Neural progenitor cell (in vitro differentiated cells): ENCODE data around the gene GPR31. TPM values are rescaled to one million over a fixed set of nuclear protein-coding genes. Genes with fewer than 3 reads are reported as not detected.
"Not testable (repeated sequence)": the region's sequence is repeated elsewhere in the genome, so short reads cannot be mapped to it uniquely, and the experiment has no call there.

Experiments
- DNase-seq: peaks from one replicate; pipeline ENCODE4 v3.0.0-alpha.2; 2016; ENCODE audit warnings: low spot score
- H2AFZ ChIP-seq: fragments of 200-600 bp; sonication (generic); replicated peaks from 2 replicates; pipeline ENCODE4 v1.6.1; 2016; ENCODE audit warnings: antibody characterized with exemption
- H3F3A ChIP-seq: fragments of 200-600 bp; sonication (generic); 2 replicates; pipeline ENCODE4 v1.6.1; 2016; ENCODE audit warnings: antibody characterized with exemption, low read depth
- H3K27ac ChIP-seq: fragments of 200-600 bp; sonication (generic); 2 replicates; pipeline ENCODE4 v1.5.1; 2016; ENCODE audit warnings: mild to moderate bottlenecking
- H3K27me3 ChIP-seq: fragments of 200-600 bp; sonication (generic); 2 replicates; pipeline ENCODE4 v1.6.1; 2016; ENCODE audit warnings: mild to moderate bottlenecking, moderate library complexity
- H3K36me3 ChIP-seq: fragments of 200-600 bp; sonication (generic); 2 replicates; pipeline ENCODE4 v1.5.1; 2016
- H3K4me1 ChIP-seq: fragments of 200-600 bp; sonication (generic); 2 replicates; pipeline ENCODE4 v1.6.1; 2016; ENCODE audit warnings: mixed run types
- H3K4me2 ChIP-seq: fragments of 200-600 bp; sonication (generic); 2 replicates; pipeline ENCODE4 v1.6.1; 2016
- H3K4me3 ChIP-seq: fragments of 200-600 bp; sonication (generic); 2 replicates; pipeline ENCODE4 v1.5.1; 2016
- H3K79me2 ChIP-seq: fragments of 200-600 bp; sonication (generic); 2 replicates; pipeline ENCODE4 v1.6.1; 2016; ENCODE audit warnings: low read depth
- H3K9ac ChIP-seq: fragments of 200-600 bp; sonication (generic); 2 replicates; pipeline ENCODE4 v1.6.1; 2016
- H3K9me3 ChIP-seq: fragments of 200-600 bp; sonication (generic); 2 replicates; pipeline ENCODE4 v1.5.1; 2016; ENCODE audit warnings: low read depth
- H4K20me1 ChIP-seq: fragments of 200-600 bp; sonication (generic); 2 replicates; pipeline ENCODE4 v1.6.1; 2016; ENCODE audit warnings: low read depth
- H3K27ac Mint-ChIP-seq: 3 replicates; pipeline ENCODE4 v1.8.0; 2021; ENCODE audit warnings: mixed read lengths
- H3K27me3 Mint-ChIP-seq: 2 replicates; pipeline ENCODE4 v1.8.0; 2022; ENCODE audit warnings: low read depth, mild to moderate bottlenecking, inconsistent platforms, moderate library complexity, mixed read lengths; ENCODE audit not compliant: insufficient read depth
- H3K36me3 Mint-ChIP-seq: 3 replicates; pipeline ENCODE4 v1.8.0; 2021; ENCODE audit warnings: mixed read lengths
- H3K4me1 Mint-ChIP-seq: 3 replicates; pipeline ENCODE4 v1.8.0; 2021; ENCODE audit warnings: mixed read lengths
- H3K4me3 Mint-ChIP-seq: 3 replicates; pipeline ENCODE4 v1.8.0; 2021; ENCODE audit warnings: mild to moderate bottlenecking, moderate library complexity, mixed read lengths
- H3K9me3 Mint-ChIP-seq: 3 replicates; pipeline ENCODE4 v1.8.0; 2020; ENCODE audit warnings: mixed read lengths
- EZH2 ChIP-seq: fragments of 200-600 bp; sonication (generic); IDR thresholded peaks from 2 replicates; pipeline ENCODE4 v1.6.1; 2017; ENCODE audit warnings: antibody characterized with exemption, mild to moderate bottlenecking, moderate library complexity
- EZH2phosphoT487 ChIP-seq: fragments of 200-600 bp; sonication (generic); IDR thresholded peaks from 2 replicates; pipeline ENCODE4 v1.6.1; 2017; ENCODE audit warnings: antibody characterized with exemption
- total RNA-seq: library from RNA; depleted of rRNA; stranded (reverse); fragments of >200 nt; gene quantifications from 2 replicates; pipeline ENCODE4 v1.2.3, GENCODE V29; 2015; ENCODE audit warnings: low replicate concordance

GPR31 gene
- total RNA-seq, 1 donor from 2014 or later: not detected

- Mint-ChIP-seq H3K4me1 (peaks cover 4% of the 10 kb centered on the region), H3K27me3 (peaks cover 4% of the 10 kb centered on the region), H3K36me3 (no peaks in the 10 kb centered on the region), H3K27ac (no peak overlapping the region), H3K4me3 (no peak overlapping the region), H3K9me3 (no peaks in the 10 kb centered on the region)
- H3K9me3 ChIP-seq: no peaks in the 10 kb centered on the region
- no peaks in the 10 kb centered on the region for H3K27me3 ChIP-seq
- no peaks in the 10 kb centered on the region for H3F3A ChIP-seq
- H3K4me3 ChIP-seq: no peak overlapping the region
- no peak overlapping the region for H2AFZ ChIP-seq
- H3K36me3 ChIP-seq: no peaks in the 10 kb centered on the region
- no peak overlapping the region for H3K4me2 ChIP-seq
- H3K27ac ChIP-seq: no peak overlapping the region
- no peaks in the 10 kb centered on the region for H3K79me2 ChIP-seq
- TF ChIP-seq EZH2 (no peak), EZH2phosphoT487 (no peak)
- H4K20me1 ChIP-seq: no peaks in the 10 kb centered on the region
- H3K9ac ChIP-seq: no peak overlapping the region
- DNase-seq: no peak
- no peaks in the 10 kb centered on the region for H3K4me1 ChIP-seq
These were observed 43.0 kb upstream of the GPR31 start for GRCh38 chr6:167200806-167201205.

- H3K27me3 Mint-ChIP-seq, H3K9me3 ChIP-seq, H3K36me3 Mint-ChIP-seq, DNase-seq, H3K27ac ChIP-seq, H4K20me1 ChIP-seq, H3F3A ChIP-seq, H2AFZ ChIP-seq, H3K4me1 Mint-ChIP-seq, H3K36me3 ChIP-seq, H3K27ac Mint-ChIP-seq, H3K4me3 Mint-ChIP-seq, H3K4me2 ChIP-seq, H3K9me3 Mint-ChIP-seq, H3K27me3 ChIP-seq, H3K4me1 ChIP-seq, H3K9ac ChIP-seq, H3K79me2 ChIP-seq, H3K4me3 ChIP-seq: not testable (repeated sequence)
These were observed 38.3 kb upstream of the GPR31 start for GRCh38 chr6:167195941-167196610.

GRCh38 chr6:167193515-167194125, 35.8 kb upstream of the GPR31 start:
- not testable (repeated sequence) for H4K20me1 ChIP-seq, H3K27me3 Mint-ChIP-seq, H3K4me1 Mint-ChIP-seq, H3K27me3 ChIP-seq, H3K27ac ChIP-seq, H3K4me3 ChIP-seq, DNase-seq, H3K9me3 Mint-ChIP-seq, H3K27ac Mint-ChIP-seq, H3K9me3 ChIP-seq, H3K79me2 ChIP-seq, H3K9ac ChIP-seq, H3K4me1 ChIP-seq, H3K36me3 Mint-ChIP-seq, H3F3A ChIP-seq, H3K4me3 Mint-ChIP-seq, H3K4me2 ChIP-seq, H3K36me3 ChIP-seq, H2AFZ ChIP-seq

DNA sequence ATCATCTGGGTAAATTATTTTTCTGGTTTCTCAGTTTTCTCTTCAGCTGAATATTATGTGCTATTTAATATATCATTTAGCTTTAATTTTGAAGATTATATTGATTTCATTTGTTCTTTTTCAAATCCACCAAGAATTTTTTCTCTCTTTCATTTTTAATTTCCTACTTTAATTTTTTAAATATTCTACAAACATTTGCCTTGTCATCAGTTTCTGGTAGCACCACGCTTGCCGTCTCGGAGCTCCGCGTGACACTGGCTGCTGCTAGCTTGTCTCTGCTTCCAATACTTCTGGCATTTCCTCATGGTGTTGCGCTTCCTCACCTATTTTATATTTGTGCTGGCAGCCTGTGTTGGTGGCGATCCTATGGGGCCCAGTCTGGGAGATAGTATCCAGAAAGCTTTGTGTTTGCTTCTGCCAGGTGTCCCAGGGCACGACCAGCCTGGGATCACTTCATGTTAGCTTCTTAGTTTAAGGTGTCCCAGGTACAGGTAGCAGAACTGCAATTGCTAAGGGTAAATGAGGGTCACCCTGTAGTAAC, 33.3 kb upstream of the GPR31 start:
- H3F3A ChIP-seq, H3K27ac Mint-ChIP-seq, H3K36me3 Mint-ChIP-seq, H3K9me3 ChIP-seq, H3K27me3 ChIP-seq, H3K9me3 Mint-ChIP-seq, DNase-seq, H3K4me1 Mint-ChIP-seq, H2AFZ ChIP-seq, H4K20me1 ChIP-seq, H3K4me3 Mint-ChIP-seq, H3K27me3 Mint-ChIP-seq, H3K79me2 ChIP-seq, H3K9ac ChIP-seq, H3K36me3 ChIP-seq, H3K27ac ChIP-seq, H3K4me2 ChIP-seq, H3K4me3 ChIP-seq, H3K4me1 ChIP-seq: not testable (repeated sequence)

- H3K4me1 Mint-ChIP-seq, H3K4me1 ChIP-seq, H3K4me3 ChIP-seq, H3K9me3 ChIP-seq, H3K4me2 ChIP-seq, H3K36me3 ChIP-seq, H3K27ac Mint-ChIP-seq, H3K27me3 ChIP-seq, DNase-seq, H3K36me3 Mint-ChIP-seq, H3K79me2 ChIP-seq, H3K27ac ChIP-seq, H3F3A ChIP-seq, H3K9me3 Mint-ChIP-seq, H3K27me3 Mint-ChIP-seq, H3K9ac ChIP-seq, H4K20me1 ChIP-seq, H2AFZ ChIP-seq, H3K4me3 Mint-ChIP-seq: not testable (repeated sequence)
These were observed 29.5 kb upstream of the GPR31 start for GRCh38 chr6:167187275-167187674.

DNA sequence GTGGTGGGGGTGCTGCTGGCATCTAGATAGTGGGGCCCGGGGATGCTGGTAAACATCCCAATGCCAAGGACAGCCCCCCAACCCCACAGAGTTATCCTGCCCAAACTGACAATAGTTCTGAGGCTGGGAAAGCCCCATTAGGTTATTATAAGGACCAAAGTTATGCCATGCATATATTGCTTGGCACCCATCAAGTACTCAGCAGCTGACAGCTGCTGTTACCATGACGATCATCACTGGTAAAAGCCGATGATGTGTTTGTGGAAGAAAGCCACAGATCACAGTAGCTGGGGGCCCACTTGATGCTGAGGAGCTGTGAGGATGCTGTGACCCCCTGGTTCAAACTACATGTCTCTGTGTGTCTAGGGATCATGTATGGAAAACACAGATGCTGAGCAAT, 27.3 kb upstream of the GPR31 start:
- not testable (repeated sequence) for H3K79me2 ChIP-seq, H3K27ac ChIP-seq, H3K36me3 Mint-ChIP-seq, H3K4me3 ChIP-seq, H3K4me1 ChIP-seq, H3K9ac ChIP-seq, H3K4me2 ChIP-seq, H3K27me3 ChIP-seq, H3K36me3 ChIP-seq, DNase-seq, H3F3A ChIP-seq, H3K27me3 Mint-ChIP-seq, H3K27ac Mint-ChIP-seq, H2AFZ ChIP-seq, H3K9me3 ChIP-seq, H3K4me1 Mint-ChIP-seq, H4K20me1 ChIP-seq, H3K9me3 Mint-ChIP-seq, H3K4me3 Mint-ChIP-seq
